ENCODE results near the gene KIFC3.

GRCh38 chr16:57845115-57845514 is 42.8 kb upstream of the KIFC3 start:
- TF ChIP-seq, protein P1, sequence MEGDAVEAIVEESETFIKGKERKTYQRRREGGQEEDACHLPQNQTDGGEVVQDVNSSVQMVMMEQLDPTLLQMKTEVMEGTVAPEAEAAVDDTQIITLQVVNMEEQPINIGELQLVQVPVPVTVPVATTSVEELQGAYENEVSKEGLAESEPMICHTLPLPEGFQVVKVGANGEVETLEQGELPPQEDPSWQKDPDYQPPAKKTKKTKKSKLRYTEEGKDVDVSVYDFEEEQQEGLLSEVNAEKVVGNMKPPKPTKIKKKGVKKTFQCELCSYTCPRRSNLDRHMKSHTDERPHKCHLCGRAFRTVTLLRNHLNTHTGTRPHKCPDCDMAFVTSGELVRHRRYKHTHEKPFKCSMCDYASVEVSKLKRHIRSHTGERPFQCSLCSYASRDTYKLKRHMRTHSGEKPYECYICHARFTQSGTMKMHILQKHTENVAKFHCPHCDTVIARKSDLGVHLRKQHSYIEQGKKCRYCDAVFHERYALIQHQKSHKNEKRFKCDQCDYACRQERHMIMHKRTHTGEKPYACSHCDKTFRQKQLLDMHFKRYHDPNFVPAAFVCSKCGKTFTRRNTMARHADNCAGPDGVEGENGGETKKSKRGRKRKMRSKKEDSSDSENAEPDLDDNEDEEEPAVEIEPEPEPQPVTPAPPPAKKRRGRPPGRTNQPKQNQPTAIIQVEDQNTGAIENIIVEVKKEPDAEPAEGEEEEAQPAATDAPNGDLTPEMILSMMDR (IDR thresholded peaks at IDR 0.05): no peak
- no peak for TF ChIP-seq POLR2A (IDR thresholded peaks at IDR 0.05)

All from uterus (tissue), 2 donors.